CD14-positive monocyte (primary cell): ENCODE results near the gene TNNT2. TPM values are rescaled to one million over a fixed set of nuclear protein-coding genes. Genes with fewer than 3 reads are reported as not detected.

Experiments used
- DNase-seq, 3 donors: peaks; one replicate each; pipeline ENCODE4 v3.0.0-alpha.2; 2011 to 2022
- H2AFZ ChIP-seq: 2 replicates; pipeline ENCODE4 v1.6.0; 2012; ENCODE audit warnings: mild to moderate bottlenecking, low read depth, low read length, inconsistent platforms; ENCODE audit not compliant: insufficient read depth, poor library complexity, severe bottlenecking
- H3K27ac ChIP-seq, 2 donors: 1 replicate in 1 of 2; 2 replicates in 1 of 2; pipeline ENCODE4 v1.5.1; 2012 to 2013; ENCODE audit warnings: low read length in 2 of 2, control low read depth in 1 of 2, inconsistent platforms in 1 of 2, low read depth in 1 of 2, mild to moderate bottlenecking in 1 of 2
- H3K27me3 ChIP-seq, 2 donors: one replicate each; pipeline versions ENCODE4 v1.6.0 to v1.6.1; 2011 to 2013; ENCODE audit warnings: low read length in 2 of 2; ENCODE audit not compliant: control insufficient read depth in 2 of 2, insufficient read depth in 2 of 2
- H3K36me3 ChIP-seq, 2 donors: replicated peaks in 1 of 2; 1 replicate in 1 of 2; 2 replicates in 1 of 2; pipeline versions ENCODE4 v1.5.1 to v1.6.1; 2012 to 2013; ENCODE audit warnings: low read length in 2 of 2, control low read depth in 1 of 2, inconsistent platforms in 1 of 2, mild to moderate bottlenecking in 1 of 2; ENCODE audit not compliant: insufficient read depth in 2 of 2, control insufficient read depth in 1 of 2
- H3K4me1 ChIP-seq, 2 donors: 1 replicate in 1 of 2; 2 replicates in 1 of 2; pipeline versions ENCODE4 v1.5.1 to v1.6.1; 2012 to 2013; ENCODE audit warnings: low read length in 2 of 2, control low read depth in 1 of 2, inconsistent platforms in 1 of 2, mild to moderate bottlenecking in 1 of 2, moderate library complexity in 1 of 2; ENCODE audit not compliant: insufficient read depth in 2 of 2, control insufficient read depth in 1 of 2
- H3K4me2 ChIP-seq: replicated peaks from 2 replicates; pipeline ENCODE3; 2012; ENCODE audit warnings: low read length, moderate library complexity, mild to moderate bottlenecking; ENCODE audit not compliant: poor library complexity, severe bottlenecking; ENCODE audit errors: extremely low read depth
- H3K4me3 ChIP-seq, 3 experiments: fragments of 200-600 bp in 1 of 3; sonication (generic) in 1 of 3; replicated peaks in 1 of 3; 1 replicate in 2 of 3; 2 replicates in 1 of 3; pipeline ENCODE4 v1.5.1; 2011 to 2013; ENCODE audit warnings: low read length in 3 of 3, mild to moderate bottlenecking in 3 of 3, control low read depth in 2 of 3, low read depth in 2 of 3, inconsistent platforms in 1 of 3, moderate library complexity in 1 of 3
- H3K79me2 ChIP-seq: 2 replicates; pipeline ENCODE4 v1.6.0; 2012; ENCODE audit warnings: mild to moderate bottlenecking, control low read depth, inconsistent platforms, low read length, moderate library complexity; ENCODE audit not compliant: insufficient read depth
- H3K9ac ChIP-seq: 2 replicates; pipeline ENCODE4 v1.6.0; 2017; ENCODE audit warnings: low read length, mild to moderate bottlenecking; ENCODE audit not compliant: insufficient read depth, poor library complexity, severe bottlenecking
- H3K9me3 ChIP-seq, 2 donors: replicated peaks in 1 of 2; 1 replicate in 1 of 2; 2 replicates in 1 of 2; pipeline versions ENCODE4 v1.5.1 to v1.6.1; 2012 to 2013; ENCODE audit warnings: low read length in 2 of 2, control low read depth in 1 of 2; ENCODE audit not compliant: control insufficient read depth in 1 of 2, insufficient read depth in 1 of 2
- H4K20me1 ChIP-seq: 2 replicates; pipeline ENCODE4 v1.6.0; 2012; ENCODE audit warnings: mild to moderate bottlenecking, low read length, control low read depth, moderate library complexity; ENCODE audit not compliant: insufficient read depth
- H3K27ac Mint-ChIP-seq, 7 donors: one replicate each; pipeline ENCODE4 v1.8.0; 2020; ENCODE audit warnings: mild to moderate bottlenecking in 7 of 7, mixed read lengths in 7 of 7, moderate library complexity in 6 of 7, inconsistent platforms in 2 of 7
- H3K27me3 Mint-ChIP-seq, 3 donors: one replicate each; pipeline ENCODE4 v1.8.0; 2021 to 2022; ENCODE audit warnings: low read depth in 3 of 3, mild to moderate bottlenecking in 3 of 3, mixed read lengths in 3 of 3, moderate library complexity in 3 of 3, inconsistent platforms in 1 of 3
- H3K36me3 Mint-ChIP-seq, 2 donors: one replicate each; pipeline ENCODE4 v1.8.0; 2020; ENCODE audit warnings: mixed read lengths in 2 of 2, inconsistent platforms in 1 of 2, mild to moderate bottlenecking in 1 of 2
- H3K4me1 Mint-ChIP-seq: one replicate; pipeline ENCODE4 v1.8.0; 2020; ENCODE audit warnings: mild to moderate bottlenecking, mixed read lengths
- H3K4me3 Mint-ChIP-seq, 2 donors: one replicate each; pipeline ENCODE4 v1.8.0; 2020; ENCODE audit warnings: mild to moderate bottlenecking in 2 of 2, mixed read lengths in 2 of 2, moderate library complexity in 1 of 2
- H3K9me3 Mint-ChIP-seq, 7 donors: one replicate each; pipeline ENCODE4 v1.8.0; 2020 to 2022; ENCODE audit warnings: mixed read lengths in 7 of 7, mild to moderate bottlenecking in 6 of 7, moderate library complexity in 6 of 7, inconsistent platforms in 2 of 7
- WGBS: methylation state at CpG from one replicate; pipeline ENCODE4 v1.1.5; 2013; ENCODE audit warnings: missing lambda C conversion rate; ENCODE audit not compliant: insufficient coverage; 5-methylcytosine and 5-hydroxymethylcytosine counted together
- intact Hi-C, 2 donors: fragments of 100-400 bp; cut with micrococcal nuclease; formaldehyde crosslinking; loops; one replicate each; pipeline versions ENCODE4 v1.15.0 to v1.15.1; 2023
- polyA plus RNA-seq, 3 donors: library from polyadenylated mRNA; depleted of rRNA in 1 of 3; unstranded in 2 of 3; stranded (reverse) in 1 of 3; fragments of 300-500 nt in 2 of 3; fragments of >200 nt in 1 of 3; fragmentation: Illumina TruSeq in 2 of 3; gene quantifications; 1 replicate in 2 of 3; 2 replicates in 1 of 3; pipeline ENCODE4 v1.2.3, GENCODE V29; 2012 to 2021
- TF ChIP-seq, protein P1 (sequence below): fragments of 200-600 bp; IDR thresholded peaks from one replicate; pipeline ENCODE4 v1.8.0; 2022; ENCODE audit warnings: antibody characterized with exemption, mild to moderate bottlenecking

Gene TNNT2
- polyA plus RNA-seq, 3 donors, result not detected

DNA sequence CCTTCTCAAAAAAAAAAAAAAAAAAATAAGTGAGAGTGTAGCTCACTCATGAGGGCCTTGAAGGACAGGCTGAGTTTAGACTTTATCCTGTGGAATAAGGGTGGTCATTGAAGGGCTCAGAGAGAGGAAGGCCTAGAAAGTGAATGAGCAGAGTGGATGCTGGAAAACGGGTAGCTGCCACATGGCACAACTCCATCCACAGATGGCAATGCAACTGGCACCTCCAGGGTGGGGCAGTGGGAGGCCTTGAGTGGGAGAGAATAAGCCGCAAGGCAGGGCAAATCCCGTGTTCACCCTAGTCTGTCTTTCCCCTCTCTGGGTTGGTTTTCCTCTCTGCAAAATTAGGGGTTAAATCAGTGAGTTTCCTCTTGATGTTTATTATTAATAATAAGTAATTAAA is 41.0 kb upstream of the TNNT2 start:
- no peak overlapping the region for H3K27ac ChIP-seq
- Mint-ChIP-seq H3K4me1 (no peaks in the 10 kb centered on the region), H3K9me3 (no peaks in the 10 kb centered on the region), H3K36me3 (no peaks in the 10 kb centered on the region), H3K27me3 (peaks cover 4 to 9% (median 7%) of the 10 kb centered on the region in 3 donors), H3K4me3 (no peak overlapping the region), H3K27ac (no peak overlapping the region)
- no peaks in the 10 kb centered on the region for H3K9me3 ChIP-seq
- H3K9ac ChIP-seq, result no peak overlapping the region
- no peaks in the 10 kb centered on the region for H3K4me1 ChIP-seq
- TF ChIP-seq, protein P1, sequence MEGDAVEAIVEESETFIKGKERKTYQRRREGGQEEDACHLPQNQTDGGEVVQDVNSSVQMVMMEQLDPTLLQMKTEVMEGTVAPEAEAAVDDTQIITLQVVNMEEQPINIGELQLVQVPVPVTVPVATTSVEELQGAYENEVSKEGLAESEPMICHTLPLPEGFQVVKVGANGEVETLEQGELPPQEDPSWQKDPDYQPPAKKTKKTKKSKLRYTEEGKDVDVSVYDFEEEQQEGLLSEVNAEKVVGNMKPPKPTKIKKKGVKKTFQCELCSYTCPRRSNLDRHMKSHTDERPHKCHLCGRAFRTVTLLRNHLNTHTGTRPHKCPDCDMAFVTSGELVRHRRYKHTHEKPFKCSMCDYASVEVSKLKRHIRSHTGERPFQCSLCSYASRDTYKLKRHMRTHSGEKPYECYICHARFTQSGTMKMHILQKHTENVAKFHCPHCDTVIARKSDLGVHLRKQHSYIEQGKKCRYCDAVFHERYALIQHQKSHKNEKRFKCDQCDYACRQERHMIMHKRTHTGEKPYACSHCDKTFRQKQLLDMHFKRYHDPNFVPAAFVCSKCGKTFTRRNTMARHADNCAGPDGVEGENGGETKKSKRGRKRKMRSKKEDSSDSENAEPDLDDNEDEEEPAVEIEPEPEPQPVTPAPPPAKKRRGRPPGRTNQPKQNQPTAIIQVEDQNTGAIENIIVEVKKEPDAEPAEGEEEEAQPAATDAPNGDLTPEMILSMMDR, result no peak
- H4K20me1 ChIP-seq, result no peaks in the 10 kb centered on the region
- no peaks in the 10 kb centered on the region for H3K27me3 ChIP-seq
- H2AFZ ChIP-seq, result no peak overlapping the region
- WGBS, result 100% methylated on average over 1 of the region's 3 CpGs
- intact Hi-C loops, result no loop called here
- no peak overlapping the region for H3K4me2 ChIP-seq
- H3K36me3 ChIP-seq, result no peaks in the 10 kb centered on the region
- no peaks in the 10 kb centered on the region for H3K79me2 ChIP-seq
- DNase-seq, result no peak
- H3K4me3 ChIP-seq, result no peak overlapping the region

DNA sequence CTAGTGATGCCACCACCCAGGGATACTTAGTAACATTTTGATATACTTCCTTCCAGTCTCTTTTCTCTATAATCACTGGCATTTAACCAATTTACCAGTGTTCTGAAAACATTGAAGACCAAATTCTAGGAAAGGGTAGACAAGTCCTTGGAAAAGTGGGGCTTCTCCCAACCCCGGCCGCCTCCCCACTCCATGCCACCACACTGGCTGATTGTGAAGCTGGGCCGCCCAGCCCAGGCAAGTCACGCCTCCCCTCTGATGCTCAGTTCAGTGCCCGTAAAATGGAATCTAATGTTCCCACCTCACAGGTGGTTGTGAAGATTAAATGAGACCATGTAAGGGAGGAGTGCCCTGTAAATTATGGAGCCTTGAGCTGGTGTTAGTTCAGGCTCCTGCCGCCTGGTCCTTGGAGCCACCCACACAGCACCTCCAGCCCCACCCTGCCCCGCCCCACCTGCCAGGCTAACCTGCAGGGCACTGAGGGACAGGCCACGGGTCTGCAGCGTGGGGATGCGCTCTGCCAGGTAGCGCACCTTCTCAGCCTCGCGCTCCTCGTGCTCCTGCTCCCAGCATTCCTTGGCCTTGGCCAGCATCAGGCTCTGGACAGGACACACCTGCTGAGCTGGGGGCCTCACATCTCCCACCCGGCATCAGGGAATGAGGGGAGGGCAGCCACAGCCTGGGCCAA is 36.7 kb upstream of the TNNT2 start:
- TF ChIP-seq, protein P1, result no peak
- Histone ChIP-seq H3K4me3 (no peak overlapping the region), H3K36me3 (no peaks in the 10 kb centered on the region), H2AFZ (no peak overlapping the region), H3K4me1 (no peaks in the 10 kb centered on the region), H3K4me2 (no peak overlapping the region), H3K9ac (no peak overlapping the region), H3K9me3 (no peaks in the 10 kb centered on the region), H3K27ac (no peak overlapping the region), H3K27me3 (no peaks in the 10 kb centered on the region), H4K20me1 (no peaks in the 10 kb centered on the region), H3K79me2 (no peaks in the 10 kb centered on the region)
- H3K27ac Mint-ChIP-seq, result no peak overlapping the region
- H3K4me1 Mint-ChIP-seq, result no peaks in the 10 kb centered on the region
- H3K9me3 Mint-ChIP-seq, result no peaks in the 10 kb centered on the region
- intact Hi-C loops, result no loop called here
- 96% methylated on average over 10 of the region's 15 CpGs for WGBS
- peaks cover 6 to 8% (median 7%) of the 10 kb centered on the region in 3 donors for H3K27me3 Mint-ChIP-seq
- no peaks in the 10 kb centered on the region for H3K36me3 Mint-ChIP-seq
- no peak overlapping the region for H3K4me3 Mint-ChIP-seq
- no peak for DNase-seq
